Parathyroid adenoma (tissue), 2 donors: ENCODE data around the gene SCN4A.
A peak's percentile ranks its signal among the peaks of the same experiment; 100 is the strongest.
"Not testable (repeated sequence)": the region's sequence is repeated elsewhere in the genome, so short reads cannot be mapped to it uniquely, and the experiment has no call there.

Source experiments
- H2AFZ ChIP-seq: fragments of 300-600 bp; sonication (generic); one replicate; pipeline ENCODE4 v1.7.0; 2017; ENCODE audit warnings: antibody characterized with exemption, mild to moderate bottlenecking
- H3K27ac ChIP-seq: fragments of 300-600 bp; sonication (generic); one replicate; pipeline ENCODE4 v1.7.0; 2017
- H3K27me3 ChIP-seq: fragments of 300-600 bp; sonication (generic); one replicate; pipeline ENCODE4 v1.7.0; 2017; ENCODE audit warnings: low read length; ENCODE audit not compliant: control insufficient read depth, insufficient read depth
- H3K36me3 ChIP-seq: fragments of 300-600 bp; sonication (generic); one replicate; pipeline ENCODE4 v1.7.0; 2017; ENCODE audit warnings: low read length; ENCODE audit not compliant: control insufficient read depth, insufficient read depth
- H3K4me1 ChIP-seq: fragments of 300-600 bp; sonication (generic); one replicate; pipeline ENCODE4 v1.7.0; 2017; ENCODE audit warnings: control low read depth
- H3K4me2 ChIP-seq: fragments of 300-600 bp; sonication (generic); one replicate; pipeline ENCODE4 v1.7.0; 2017; ENCODE audit warnings: low read length
- H3K4me3 ChIP-seq: fragments of 300-600 bp; sonication (generic); one replicate; pipeline ENCODE4 v1.7.0; 2017; ENCODE audit warnings: low read depth, low read length
- H3K79me2 ChIP-seq: fragments of 300-600 bp; sonication (generic); one replicate; pipeline ENCODE4 v1.7.0; 2017; ENCODE audit warnings: control low read depth
- H3K9ac ChIP-seq: fragments of 300-600 bp; sonication (generic); one replicate; pipeline ENCODE4 v1.7.0; 2017; ENCODE audit warnings: mild to moderate bottlenecking
- H3K9me3 ChIP-seq: fragments of 300-600 bp; sonication (generic); one replicate; pipeline ENCODE4 v1.7.0; 2017; ENCODE audit warnings: low read length; ENCODE audit not compliant: control insufficient read depth
- CTCF ChIP-seq: fragments of 300-600 bp; sonication (generic); IDR thresholded peaks from one replicate; pipeline ENCODE4 v1.7.0; 2017; ENCODE audit warnings: antibody characterized with exemption, mild to moderate bottlenecking
- donor health status: primary hyperparathyroidism.

Gene SCN4A

DNA sequence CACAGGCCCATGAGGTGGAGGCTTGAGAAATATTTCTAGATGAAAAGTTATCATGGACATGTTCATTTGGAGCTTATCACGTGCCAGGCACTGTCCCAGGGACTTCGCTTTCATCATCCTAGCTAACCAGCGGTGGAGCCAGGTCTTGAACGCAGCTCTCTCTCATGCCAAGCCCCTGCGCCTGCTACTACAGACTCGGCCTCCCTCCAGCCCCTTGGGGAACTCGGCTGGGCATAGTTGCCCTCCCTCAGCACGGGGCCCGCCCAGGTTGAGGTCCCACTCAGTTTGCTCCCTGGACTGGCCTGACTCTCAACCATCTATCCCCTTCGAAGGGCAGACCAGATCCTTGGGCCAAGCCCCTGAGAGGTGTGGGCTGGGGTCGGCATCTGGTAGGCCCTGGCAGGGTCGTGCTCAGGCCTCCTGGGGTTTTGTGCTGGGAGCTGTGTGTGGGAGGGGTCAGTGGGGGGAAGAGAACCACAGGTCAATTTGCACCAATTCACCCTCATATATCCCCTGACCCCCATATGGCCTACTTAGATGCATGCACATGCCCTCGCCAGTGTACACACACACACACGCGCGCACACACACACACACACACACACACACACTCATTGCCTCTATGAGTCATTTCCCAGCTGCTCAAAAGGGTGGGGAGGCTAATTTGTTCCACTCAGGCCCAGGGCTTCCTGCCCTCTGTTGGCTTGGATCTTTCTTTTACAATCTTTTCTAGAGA, 12.1 kb upstream of the SCN4A start:
- Histone ChIP-seq H3K27ac (peak overlapping the region; percentile 53), H3K4me1 (peaks cover 11% of the 10 kb centered on the region), H3K4me3 (no peak overlapping the region), H3K27me3 (no peaks in the 10 kb centered on the region), H3K36me3 (no peaks in the 10 kb centered on the region), H3K9ac (no peak overlapping the region), H2AFZ (no peak overlapping the region), H3K4me2 (no peak overlapping the region), H3K9me3 (no peaks in the 10 kb centered on the region), H3K79me2 (no peaks in the 10 kb centered on the region)
- TF ChIP-seq CTCF, result no peak

DNA sequence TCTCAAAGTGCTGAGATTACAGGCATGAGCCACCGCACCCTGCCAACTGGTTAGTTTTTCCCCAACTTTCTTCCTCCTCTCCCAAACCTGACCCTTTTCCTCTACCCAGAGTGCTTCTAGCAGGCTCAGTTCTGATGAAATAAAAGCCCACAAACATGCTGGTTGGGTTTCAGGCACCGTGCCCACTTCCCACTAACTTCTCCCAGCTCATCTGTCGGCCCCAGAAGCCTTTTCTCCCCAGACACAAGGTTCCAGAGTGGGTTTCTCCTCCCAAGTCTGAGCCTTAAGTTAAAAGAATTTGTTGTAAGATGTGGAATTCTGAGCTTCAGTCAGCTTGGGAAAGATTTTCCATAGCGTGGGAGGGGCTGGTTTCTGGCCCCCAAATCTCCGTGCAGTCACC, 11.5 kb upstream of the SCN4A start:
- Histone ChIP-seq H3K4me2 (no peak overlapping the region), H2AFZ (no peak overlapping the region), H3K79me2 (no peaks in the 10 kb centered on the region), H3K9me3 (no peaks in the 10 kb centered on the region), H3K36me3 (no peaks in the 10 kb centered on the region), H3K9ac (no peak overlapping the region), H3K27me3 (no peaks in the 10 kb centered on the region), H3K4me3 (no peak overlapping the region), H3K4me1 (peaks cover 11% of the 10 kb centered on the region), H3K27ac (peak overlapping the region; percentile 53)
- TF ChIP-seq CTCF, result no peak

GRCh38 chr17:63983320-63983719, 10.6 kb upstream of the SCN4A start:
- H3K27ac ChIP-seq, result no peak overlapping the region

GRCh38 chr17:63982641-63983040, 9.9 kb upstream of the SCN4A start:
- not testable (repeated sequence) for H3K4me3 ChIP-seq, H2AFZ ChIP-seq, H3K9me3 ChIP-seq, H3K9ac ChIP-seq, H3K27me3 ChIP-seq, H3K36me3 ChIP-seq, H3K79me2 ChIP-seq, H3K4me2 ChIP-seq, H3K27ac ChIP-seq
- peaks cover 11% of the 10 kb centered on the region for H3K4me1 ChIP-seq

More at GRCh38 chr17:63983320-63983719, 10.6 kb upstream of the SCN4A start:
- TF ChIP-seq CTCF, result no peak
- H3K9me3 ChIP-seq, result no peaks in the 10 kb centered on the region
- no peak overlapping the region for H3K9ac ChIP-seq
- H3K27me3 ChIP-seq, result no peaks in the 10 kb centered on the region
- no peaks in the 10 kb centered on the region for H3K36me3 ChIP-seq
- no peak overlapping the region for H2AFZ ChIP-seq
- H3K4me1 ChIP-seq, result peaks cover 11% of the 10 kb centered on the region
- H3K4me2 ChIP-seq, result no peak overlapping the region
- H3K79me2 ChIP-seq, result no peaks in the 10 kb centered on the region
- H3K4me3 ChIP-seq, result no peak overlapping the region

GRCh38 chr17:63978272-63979200, 5.8 kb upstream of the SCN4A start:
- H3K27me3 ChIP-seq, result no peaks in the 10 kb centered on the region
- H3K79me2 ChIP-seq, result no peaks in the 10 kb centered on the region
- TF ChIP-seq CTCF, result no peak
- H3K9me3 ChIP-seq, result no peaks in the 10 kb centered on the region
- no peak overlapping the region for H3K4me2 ChIP-seq
- peaks cover 3% of the 10 kb centered on the region for H3K4me1 ChIP-seq
- H2AFZ ChIP-seq, result no peak overlapping the region
- no peak overlapping the region for H3K9ac ChIP-seq
- H3K27ac ChIP-seq, result no peak overlapping the region
- H3K4me3 ChIP-seq, result no peak overlapping the region
- no peaks in the 10 kb centered on the region for H3K36me3 ChIP-seq
